Stimulated activated CD8-positive, alpha-beta memory T cell treated with anti-CD3 and anti-CD28 coated beads, Interleukin-7, amount 100 ng/mL, for 1 hour (primary cell): ENCODE results near the gene RETREG1.
A peak's percentile ranks its signal among the peaks of the same experiment; 100 is the strongest.
"Not testable (repeated sequence)": the region's sequence is repeated elsewhere in the genome, so short reads cannot be mapped to it uniquely, and the experiment has no call there.

Experiments
- DNase-seq, 2 donors: peaks; one replicate each; pipeline ENCODE4 v3.0.0-alpha.2; 2020; ENCODE audit warnings: low read depth in 2 of 2

The RETREG1 gene

DNA sequence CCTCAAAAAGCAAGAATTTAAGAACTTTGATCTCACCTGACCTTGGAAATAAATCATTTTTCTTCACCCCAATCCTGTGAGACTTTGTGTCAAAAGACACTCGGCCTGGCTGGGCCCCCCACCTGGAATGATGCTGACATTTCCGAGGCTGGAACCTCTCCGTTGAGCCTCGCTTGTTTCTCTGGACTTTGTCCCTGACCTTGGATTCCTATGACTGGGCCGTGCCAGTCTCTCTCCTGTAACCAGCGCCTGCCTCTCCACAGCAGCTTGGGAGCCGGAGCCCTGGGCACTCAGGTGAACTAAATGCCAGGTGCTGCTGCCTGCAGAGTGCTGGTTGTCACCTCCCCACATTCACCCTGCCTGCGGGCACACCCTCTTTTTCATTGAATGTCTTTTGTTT is 62.7 kb downstream of the RETREG1 start:
- no peak for DNase-seq

DNA sequence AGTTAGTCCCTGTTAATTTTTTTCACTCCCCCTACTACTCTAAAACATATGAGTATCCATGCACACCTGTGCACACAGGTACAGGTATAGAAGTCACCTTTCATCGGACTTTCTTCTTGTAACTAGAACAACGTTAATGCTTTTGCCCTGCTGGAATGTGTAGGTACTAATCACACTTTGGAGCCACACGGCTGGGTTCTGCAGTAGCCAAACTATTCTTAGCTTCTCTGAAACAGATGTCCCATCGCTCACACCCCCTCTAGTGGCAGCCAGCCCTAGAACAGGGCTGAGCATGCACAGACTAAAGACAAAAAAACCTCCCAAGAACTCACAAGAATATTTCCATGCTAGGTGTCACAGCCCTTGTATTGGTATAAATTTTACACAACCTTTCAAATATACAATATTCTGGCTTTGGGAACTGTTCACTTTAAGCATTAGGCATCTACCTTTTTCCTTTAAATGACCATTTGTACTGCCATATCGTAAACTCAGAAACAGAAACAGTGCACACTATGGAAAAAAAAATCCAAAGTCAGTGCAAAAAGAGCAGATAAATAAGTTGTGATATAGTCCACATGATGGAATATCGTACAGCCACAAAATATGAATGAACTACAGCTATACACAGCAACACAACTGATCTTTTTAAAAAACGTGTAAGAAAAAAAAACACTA is 64.0 kb downstream of the RETREG1 start:
- peak in 1 of 2 donors; percentile 15 for DNase-seq

DNA sequence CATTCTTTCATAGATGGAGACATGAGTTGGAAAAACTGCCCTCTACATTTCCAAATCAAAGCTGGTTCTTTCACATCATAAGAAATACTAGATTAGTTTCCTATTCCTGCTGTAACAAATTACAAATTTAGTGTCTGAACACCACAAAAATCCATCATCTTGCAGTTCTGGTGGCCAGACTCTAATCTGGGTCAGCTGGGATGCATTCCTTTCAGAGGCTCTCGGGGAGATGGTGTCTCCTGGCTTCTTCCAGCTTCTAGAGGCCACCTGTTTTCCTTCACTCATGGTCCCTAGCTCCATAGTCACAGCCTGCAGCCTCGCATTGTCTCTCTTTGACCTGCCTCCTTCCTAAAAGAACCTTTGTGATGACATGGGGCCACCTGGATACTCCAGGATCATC is 65.2 kb downstream of the RETREG1 start:
- no peak for DNase-seq

DNA sequence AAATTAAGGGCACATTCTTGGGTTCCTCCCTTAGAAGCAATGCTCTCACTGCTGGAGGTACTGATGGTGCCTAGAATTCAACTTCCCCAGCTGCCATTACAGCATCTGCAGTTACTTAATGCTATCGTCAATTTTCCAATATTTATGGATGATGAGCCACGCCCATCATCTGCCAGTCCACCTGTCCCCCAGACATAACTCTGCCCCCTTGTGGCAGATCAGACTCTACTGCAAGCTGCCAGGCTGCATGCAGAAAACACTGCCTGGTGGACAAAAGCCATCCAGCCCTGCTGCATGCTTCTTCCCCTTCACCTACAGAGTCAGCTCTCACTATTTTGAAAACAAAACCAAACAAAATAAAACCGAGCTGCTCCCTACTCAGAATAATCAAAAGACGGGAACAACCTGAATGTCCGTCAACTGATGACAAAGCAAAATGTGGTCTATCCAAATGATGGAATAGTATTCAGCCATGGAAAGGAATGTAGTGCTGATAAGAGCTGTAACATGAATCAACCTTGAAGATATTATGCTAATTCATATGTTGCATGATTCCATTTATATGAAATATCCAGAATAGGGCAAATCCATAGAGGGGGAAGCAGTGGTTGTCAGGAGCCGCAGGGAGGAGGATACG is 66.4 kb downstream of the RETREG1 start:
- DNase-seq = no peak

DNA sequence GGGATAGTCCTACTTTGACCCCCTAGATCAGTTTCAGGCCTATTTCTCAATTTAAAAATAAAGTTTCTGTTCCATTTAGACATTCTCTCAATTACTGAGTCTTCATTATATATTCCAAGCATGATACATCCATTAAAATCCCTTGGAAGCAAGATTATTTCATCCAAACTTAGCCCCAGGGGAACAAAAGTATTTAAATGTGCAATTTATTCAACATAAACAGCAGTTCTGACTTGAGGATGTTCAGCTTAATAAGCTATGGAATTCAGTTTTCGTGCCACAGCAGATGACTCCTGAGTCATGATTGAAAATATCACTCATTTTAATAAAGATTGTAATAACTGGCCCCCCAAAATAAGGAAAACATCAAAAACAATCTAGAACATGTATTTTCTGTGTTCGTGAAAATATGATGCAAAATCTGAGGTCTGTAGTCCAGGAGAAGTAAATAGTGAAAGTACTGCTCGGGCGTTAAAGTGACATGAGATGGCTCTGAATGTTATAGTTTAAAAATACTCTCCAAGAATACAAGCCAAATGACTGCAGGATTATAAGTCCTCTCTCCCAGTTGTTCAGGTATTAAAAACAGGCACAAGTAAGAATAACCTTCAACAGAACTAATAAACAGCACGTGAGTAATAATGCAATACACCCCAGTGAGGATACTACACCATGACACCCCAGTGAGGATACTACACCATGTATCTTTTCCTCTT is 67.1 kb downstream of the RETREG1 start:
- DNase-seq = no peak

DNA sequence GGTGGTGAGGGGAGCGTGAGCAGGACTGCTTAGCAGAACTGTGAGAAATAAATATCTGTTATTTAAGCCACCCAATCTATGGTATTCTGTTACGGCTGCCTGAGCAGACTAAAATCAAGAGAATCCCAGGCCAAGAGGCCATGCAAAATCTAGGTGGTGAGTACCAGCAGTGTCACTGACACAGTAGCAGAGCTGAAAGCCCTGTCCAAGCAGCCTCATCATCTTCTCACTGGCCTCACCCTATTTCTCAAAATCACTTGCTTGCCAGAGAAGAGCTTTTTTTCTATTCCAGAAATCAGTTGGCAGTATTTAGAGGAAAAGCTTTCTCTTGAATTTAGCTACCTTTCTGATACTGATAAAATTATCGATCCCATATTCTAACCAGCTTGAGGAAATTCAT is 68.0 kb downstream of the RETREG1 start:
- no peak for DNase-seq

DNA sequence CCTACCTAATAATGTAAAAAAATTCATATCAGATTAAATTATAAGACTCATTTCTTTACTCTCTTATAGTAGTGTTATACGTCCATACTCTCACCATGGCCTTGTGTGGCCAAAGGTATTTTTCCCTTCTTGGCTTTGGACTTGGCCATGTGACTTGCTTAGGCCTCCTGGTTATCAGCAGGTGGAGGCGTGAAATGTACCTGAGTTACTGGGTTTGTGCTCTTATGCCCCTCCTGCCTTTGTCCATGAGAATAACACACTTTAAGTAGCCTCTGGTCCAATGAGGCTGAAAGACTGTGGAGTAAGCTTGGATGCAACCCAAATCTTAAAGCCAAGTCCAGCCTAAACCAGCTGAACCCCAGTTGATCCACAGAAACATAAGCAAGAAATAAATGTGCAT is 68.7 kb downstream of the RETREG1 start:
- no peak for DNase-seq

DNA sequence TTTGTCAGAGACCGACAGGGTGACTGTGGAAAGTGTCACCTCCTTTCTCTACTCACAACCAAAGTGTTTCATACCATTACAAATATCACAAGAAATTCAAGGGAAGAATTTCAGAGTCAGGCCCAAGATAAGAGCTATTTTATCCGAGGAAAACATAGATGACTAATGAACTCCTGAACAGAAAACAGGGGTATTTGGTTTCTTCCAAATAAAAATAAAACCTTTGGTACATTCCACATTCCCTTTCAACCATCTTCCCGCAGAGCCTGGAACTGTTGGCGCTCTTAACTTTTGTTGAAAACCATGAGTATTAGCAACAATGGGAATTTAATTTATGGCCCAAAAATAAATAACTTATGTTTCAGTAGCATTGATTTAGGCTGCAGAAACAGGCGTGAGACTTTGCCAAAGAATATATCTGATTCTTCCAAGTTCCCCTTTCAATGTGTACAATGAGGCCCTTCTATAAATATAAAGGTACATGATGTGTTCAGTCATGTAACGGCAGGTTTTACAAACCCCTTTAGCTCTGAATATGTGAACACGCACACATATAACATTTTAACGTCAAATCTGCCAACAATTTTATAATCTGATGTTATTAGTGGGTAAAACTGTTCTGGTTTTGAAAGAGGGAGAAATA is 69.5 kb downstream of the RETREG1 start:
- no peak for DNase-seq

DNA sequence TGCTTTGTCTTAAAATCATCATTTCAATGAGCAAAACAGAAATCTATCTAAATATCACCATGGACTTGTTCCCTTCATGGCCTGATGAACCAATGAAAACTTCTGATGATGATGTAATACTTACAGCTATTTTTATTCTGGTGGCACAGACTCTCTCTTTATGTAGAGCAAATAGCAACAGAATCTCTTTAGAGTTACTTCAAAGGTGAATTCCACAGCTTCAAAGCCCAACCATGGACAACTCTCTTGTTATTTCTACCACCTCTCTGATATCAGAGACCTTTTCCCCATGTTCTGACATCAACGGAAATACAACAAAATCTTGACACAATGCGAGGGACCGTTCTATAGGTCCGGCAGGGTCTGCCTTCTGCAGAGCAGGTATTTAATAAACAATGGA is 70.1 kb downstream of the RETREG1 start:
- DNase-seq = no peak

DNA sequence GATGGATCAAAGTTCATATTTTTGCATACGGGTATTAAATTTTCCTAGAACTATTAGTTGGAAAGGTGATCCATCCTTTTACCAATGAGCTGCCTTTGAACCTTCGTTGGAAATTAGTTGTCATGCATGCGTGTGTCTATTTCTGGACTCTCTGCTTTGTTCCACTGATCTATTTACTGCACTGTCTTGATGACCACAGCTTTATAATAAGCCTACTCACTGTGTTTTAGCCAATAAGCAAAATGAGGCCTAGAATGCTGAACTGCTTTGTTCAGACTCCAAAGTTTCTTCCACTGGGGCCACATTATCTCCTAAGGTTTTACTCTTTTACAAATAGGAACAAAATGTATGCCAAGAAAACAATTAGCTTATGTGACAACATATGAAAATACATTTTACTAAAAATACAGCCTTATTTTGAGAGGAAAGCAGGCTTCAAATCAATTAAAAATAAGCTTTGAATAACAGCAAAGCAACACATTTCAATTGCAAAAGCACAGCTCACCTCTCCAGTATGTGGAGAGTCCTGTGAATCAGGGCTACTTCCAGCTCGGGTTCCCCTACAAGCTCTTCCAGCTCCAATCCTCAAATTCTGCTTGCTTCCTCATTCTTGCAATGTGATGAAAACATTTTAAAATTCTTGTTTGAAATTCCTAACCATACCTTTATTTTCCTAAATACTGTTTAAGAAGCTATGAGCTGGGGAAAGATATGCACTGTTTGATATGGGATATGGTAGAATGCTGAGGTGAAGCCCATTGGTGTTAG is 72.0 kb downstream of the RETREG1 start:
- DNase-seq = no peak

DNA sequence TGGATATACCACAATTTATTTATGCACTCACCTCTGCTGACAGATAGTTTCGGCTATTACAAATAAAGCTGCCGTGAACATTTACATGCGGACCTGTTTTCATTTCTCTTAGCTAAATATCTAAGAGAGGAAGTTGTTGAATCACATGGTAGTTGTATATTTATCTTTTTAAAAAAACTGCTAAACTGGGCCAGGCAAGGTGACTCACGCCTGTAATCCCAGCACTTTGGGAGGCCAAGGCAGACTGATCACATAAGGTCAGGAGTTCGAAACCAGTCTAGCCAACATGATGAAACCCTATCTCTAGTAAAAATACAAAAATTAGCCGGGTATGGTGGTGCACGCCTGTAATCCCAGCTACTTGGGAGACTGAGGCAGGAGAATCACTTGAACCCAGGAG is 73.6 kb downstream of the RETREG1 start:
- not testable (repeated sequence) for DNase-seq

DNA sequence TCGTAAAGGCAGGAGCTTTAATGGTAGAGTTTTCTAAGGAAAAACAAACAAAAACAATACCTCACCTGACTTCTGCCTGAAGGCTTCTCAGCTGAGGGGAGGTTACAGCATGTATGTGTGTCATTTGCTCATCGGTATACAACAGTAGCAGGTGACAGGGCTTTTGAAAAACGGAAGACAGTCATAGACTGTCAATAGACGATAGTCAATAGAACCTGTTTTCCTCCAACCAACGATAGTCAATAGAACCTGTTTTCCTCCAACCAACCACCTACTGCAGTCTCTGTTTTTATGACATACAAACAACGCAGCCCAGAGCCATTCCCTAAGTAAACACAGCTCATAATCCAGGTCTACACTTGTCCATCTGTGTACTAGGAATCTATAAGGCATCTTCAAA is 74.6 kb downstream of the RETREG1 start:
- no peak for DNase-seq

DNA sequence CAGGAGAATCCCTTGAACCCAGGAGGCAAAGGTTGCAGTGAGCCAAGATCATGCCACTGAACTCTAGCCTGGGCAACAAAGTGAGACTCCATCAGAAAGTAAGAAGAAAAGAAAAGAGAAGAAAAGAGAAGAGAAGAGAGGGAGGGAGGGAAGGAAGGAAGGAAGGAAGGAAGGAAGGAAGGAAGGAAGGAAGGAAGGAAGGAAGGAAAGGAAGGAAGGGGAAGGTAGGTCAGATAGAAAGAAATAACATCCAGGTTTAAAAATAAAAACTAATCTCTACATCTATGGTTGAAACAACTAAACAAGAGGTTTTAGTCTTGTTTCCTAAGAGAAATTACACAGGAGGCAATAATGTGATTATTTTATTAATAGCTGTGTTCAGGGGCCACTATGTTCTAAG is 75.2 kb downstream of the RETREG1 start:
- DNase-seq = not testable (repeated sequence)

DNA sequence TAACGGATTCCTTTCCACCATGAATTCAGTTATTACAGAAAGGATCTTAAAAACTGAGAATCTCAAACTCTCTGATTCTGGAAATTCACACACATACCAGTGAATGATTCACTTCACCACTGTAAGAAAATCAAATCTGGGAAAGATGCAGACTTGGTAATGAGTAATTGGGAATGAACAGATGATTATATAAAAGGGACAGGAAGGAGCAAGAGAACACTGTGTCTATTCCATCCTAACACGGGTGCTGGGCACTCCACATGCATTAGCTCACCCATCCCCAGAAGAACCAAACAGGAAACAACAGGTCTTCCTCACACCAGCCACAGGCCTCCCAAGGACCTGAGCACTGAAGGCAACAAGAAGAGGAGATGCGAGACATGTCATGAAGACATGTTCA is 76.4 kb downstream of the RETREG1 start:
- DNase-seq = no peak

DNA sequence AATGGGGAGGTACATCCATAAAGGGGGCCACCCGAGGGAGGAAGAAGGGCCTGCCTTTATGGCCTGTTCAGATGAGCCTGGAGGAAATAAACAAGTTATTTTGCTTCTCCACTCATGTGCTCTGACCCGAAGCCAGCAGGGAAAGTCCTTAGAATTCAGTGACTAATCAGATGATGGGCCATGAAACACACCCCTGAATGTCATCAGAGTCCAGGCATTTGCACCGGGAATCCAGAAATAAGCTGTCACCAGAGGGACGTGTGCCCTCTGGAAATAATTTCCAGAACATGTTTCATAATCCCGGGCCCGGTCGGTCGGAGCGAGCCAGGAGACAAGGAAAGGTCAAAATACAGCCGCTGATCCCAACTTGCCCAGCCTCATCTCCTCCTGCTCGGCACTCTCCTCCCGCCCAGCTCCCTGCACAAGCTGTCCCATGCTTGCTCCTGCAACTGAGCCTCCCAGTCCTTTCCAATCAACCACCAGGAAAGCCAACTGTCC is 77.6 kb downstream of the RETREG1 start:
- DNase-seq = no peak

DNA sequence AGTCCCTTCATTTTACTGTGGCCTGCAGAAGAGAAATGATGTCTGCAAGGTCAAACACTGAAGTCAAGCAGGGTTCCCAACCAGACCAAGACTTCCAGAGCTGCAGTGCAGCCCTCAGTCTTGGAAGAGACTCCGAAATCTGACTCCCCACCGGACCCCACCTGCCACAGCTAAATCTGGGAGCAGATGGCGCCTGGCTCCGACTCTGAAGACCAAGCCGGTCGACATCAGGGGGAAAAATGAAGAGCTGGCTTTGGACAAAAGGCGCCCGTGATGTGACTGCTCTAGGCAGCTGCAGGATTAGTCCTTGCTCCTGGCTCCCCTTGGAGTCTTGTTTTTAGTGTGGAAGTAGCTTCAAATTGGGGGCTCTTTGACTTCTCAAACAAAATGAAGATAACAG is 78.8 kb downstream of the RETREG1 start:
- no peak for DNase-seq

DNA sequence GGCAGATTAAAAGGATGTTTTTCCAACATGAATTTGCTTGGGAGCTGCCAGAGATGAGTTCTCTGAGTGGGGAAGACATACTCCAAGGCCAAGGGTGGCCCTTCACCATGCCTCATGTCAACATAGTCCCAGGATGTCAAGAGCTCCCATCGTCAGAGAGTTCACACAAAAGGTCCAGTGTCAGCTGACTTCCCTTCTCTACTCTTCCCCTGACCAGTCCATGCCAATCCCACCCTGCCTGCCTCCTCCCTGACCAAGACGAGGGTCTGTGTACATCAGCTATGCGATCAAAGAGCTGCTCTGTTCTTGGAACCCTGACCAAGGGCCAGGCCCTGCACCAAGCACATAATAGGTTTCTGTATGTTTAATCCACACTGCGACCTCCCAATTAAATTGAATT is 80.0 kb downstream of the RETREG1 start:
- no peak for DNase-seq

DNA sequence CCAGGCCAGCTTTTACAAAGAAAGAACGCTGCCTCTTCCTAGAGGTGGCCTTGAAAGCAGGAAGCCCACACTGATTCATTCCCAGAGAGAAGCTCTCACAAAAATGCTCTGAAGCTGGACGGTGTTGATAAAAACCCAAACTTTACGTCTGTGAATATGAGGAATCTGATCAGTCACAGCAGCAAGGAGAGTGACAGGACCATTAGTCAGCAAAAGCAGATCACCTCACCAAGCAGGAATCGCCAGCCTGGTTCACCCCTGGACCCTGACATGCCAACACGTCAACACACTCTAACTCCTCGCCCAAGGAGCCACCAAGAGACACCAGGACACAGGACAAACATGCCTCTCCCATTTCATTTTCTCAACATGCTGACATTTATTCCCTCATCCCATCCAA is 80.6 kb downstream of the RETREG1 start:
- DNase-seq = no peak

DNA sequence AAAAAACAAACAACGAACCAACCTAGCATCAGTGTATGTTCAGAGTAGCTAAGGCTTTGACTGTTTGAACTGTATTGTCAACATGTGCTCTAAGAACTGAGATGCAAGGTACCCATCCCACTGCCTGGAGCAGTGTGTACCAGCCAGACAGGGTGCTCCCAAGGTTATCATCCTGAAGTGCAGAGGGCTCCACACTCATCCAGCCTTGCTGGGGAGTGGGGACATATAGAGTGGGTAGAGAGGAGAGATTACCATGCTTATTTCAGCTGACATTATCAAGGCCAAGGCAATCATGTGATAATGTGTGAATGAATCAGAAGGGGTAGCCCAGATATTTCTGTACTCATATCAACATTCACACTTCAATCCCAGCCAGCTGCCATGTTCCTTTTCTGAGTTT is 82.5 kb downstream of the RETREG1 start:
- no peak for DNase-seq

DNA sequence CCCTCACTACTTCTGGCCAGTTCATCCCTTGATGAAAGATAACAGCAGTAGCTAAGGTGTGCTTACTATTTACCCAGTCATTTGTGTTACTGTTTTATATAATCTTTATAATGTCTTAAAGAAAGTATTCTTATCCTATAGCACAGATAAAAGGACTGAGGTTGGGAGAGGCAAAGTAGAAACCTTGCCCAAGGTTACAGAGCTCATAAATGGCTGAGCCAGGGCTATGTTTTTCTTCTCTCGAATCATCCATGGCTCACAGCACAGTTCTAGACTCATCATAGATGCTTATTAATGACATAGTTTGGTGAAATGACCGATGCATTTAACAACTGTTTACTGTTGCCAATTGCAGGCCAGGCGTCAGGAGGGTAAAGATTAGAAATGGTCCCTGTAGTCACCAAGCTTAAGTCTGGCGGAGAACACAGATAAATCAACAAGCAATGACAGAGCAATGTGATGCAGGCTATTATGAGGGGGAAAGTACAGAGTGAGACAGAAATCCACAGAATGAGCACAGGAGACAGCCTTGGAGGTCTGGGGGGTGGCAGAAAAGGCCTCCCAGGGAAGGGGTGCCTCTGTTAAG is 85.6 kb downstream of the RETREG1 start:
- no peak for DNase-seq

DNA sequence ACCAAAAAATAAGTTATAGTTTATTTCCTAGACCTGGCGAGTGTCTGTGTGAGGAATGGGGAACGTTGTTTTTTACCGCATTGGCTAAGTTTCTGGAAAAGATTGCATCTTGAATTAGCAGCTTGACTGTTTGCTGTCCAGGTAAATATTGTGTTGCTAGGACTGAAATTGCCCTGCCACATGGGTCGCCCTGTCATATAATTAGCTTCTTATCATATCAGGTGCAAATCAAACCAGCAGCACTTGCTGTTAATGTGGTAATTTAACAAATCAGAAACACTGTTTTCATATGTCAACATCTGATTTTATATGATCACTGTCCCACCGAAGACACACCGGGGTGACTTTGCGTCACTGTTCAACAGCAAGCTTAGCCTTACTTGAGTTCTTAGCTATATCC is 87.5 kb downstream of the RETREG1 start:
- no peak for DNase-seq
